HepG2 (cell line): ENCODE data around the gene METTL22. TPM values are rescaled to one million over a fixed set of nuclear protein-coding genes. Genes with fewer than 3 reads are reported as not detected.

Source experiments
- AHR ChIP-seq: IDR thresholded peaks from 2 replicates; pipeline ENCODE4 v1.6.1; 2018; ENCODE audit warnings: missing genetic modification reagents, missing compliant biosample characterization
- DMAP1 ChIP-seq: IDR thresholded peaks from 2 replicates; pipeline ENCODE4 v1.6.1; 2016
- GABPA ChIP-seq, 2 experiments: IDR thresholded peaks; 2 replicates each; pipeline ENCODE4 v1.6.1; 2011 to 2016; ENCODE audit warnings: low read depth in 2 of 2, low read length in 1 of 2, missing biosample characterization in 1 of 2, missing genetic modification characterization in 1 of 2
- HINFP ChIP-seq: sonication (generic); formaldehyde crosslinking; IDR thresholded peaks from 2 replicates; pipeline ENCODE4 v1.4.0; 2020; ENCODE audit warnings: low read depth, mild to moderate bottlenecking, missing genetic modification reagents
- KDM4B ChIP-seq: sonication (generic); formaldehyde crosslinking; IDR thresholded peaks from 2 replicates; pipeline ENCODE4 v1.4.0; 2020; ENCODE audit warnings: missing genetic modification reagents
- MTF2 ChIP-seq: sonication (generic); formaldehyde crosslinking; IDR thresholded peaks from 2 replicates; pipeline ENCODE4 v1.5.0; 2020; ENCODE audit warnings: missing genetic modification reagents, borderline replicate concordance
- PLRG1 ChIP-seq: fragments of 450-650 bp; conservative IDR thresholded peaks from 2 replicates; pipeline ENCODE4 v1.6.1; 2016
- POLR2A ChIP-seq, 2 experiments: IDR thresholded peaks; 2 replicates each; pipeline ENCODE4 v1.6.1; 2011; ENCODE audit warnings: low read depth in 2 of 2, low read length in 2 of 2, mild to moderate bottlenecking in 1 of 2, moderate library complexity in 1 of 2; ENCODE audit not compliant: insufficient read depth in 1 of 2
- SNAPC4 ChIP-seq: sonication (generic); formaldehyde crosslinking; IDR thresholded peaks from 2 replicates; pipeline ENCODE4 v1.4.0; 2020; ENCODE audit warnings: mild to moderate bottlenecking, missing genetic modification reagents
- TBL1XR1 ChIP-seq: fragments of 150-350 bp; IDR thresholded peaks from 2 replicates; pipeline ENCODE4 v1.6.1; 2014; ENCODE audit warnings: borderline replicate concordance, low read length; ENCODE audit not compliant: partially characterized antibody
- ZHX1 ChIP-seq: sonication (generic); formaldehyde crosslinking; IDR thresholded peaks from 2 replicates; pipeline ENCODE4 v1.8.1; 2022; ENCODE audit warnings: low read depth, mild to moderate bottlenecking, missing genetic modification reagents
- ZNF260 ChIP-seq: sonication (generic); formaldehyde crosslinking; IDR thresholded peaks from 2 replicates; pipeline ENCODE4 v1.4.0; 2020; ENCODE audit warnings: missing genetic modification reagents, low read depth, mild to moderate bottlenecking, borderline replicate concordance
- ZNF556 ChIP-seq: sonication (generic); formaldehyde crosslinking; IDR thresholded peaks from 2 replicates; pipeline ENCODE4 v1.4.0; 2020; ENCODE audit warnings: mild to moderate bottlenecking, missing genetic modification reagents, borderline replicate concordance
- ZNF570 ChIP-seq: sonication (generic); formaldehyde crosslinking; IDR thresholded peaks from 2 replicates; pipeline ENCODE4 v1.4.0; 2020; ENCODE audit warnings: mild to moderate bottlenecking, missing genetic modification reagents, borderline replicate concordance
- ZNF619 ChIP-seq: sonication (generic); formaldehyde crosslinking; IDR thresholded peaks from 2 replicates; pipeline ENCODE4 v1.4.0; 2020; ENCODE audit warnings: mild to moderate bottlenecking, missing genetic modification reagents
- ZNF639 ChIP-seq: conservative IDR thresholded peaks from 2 replicates; pipeline ENCODE4 v1.6.1; 2018; ENCODE audit warnings: missing genetic modification reagents
- ZNF670 ChIP-seq: sonication (generic); formaldehyde crosslinking; IDR thresholded peaks from 2 replicates; pipeline ENCODE4 v1.8.0; 2022; ENCODE audit warnings: mild to moderate bottlenecking, missing genetic modification reagents, borderline replicate concordance
- polyA plus RNA-seq, 8 experiments: library from polyadenylated mRNA; depleted of rRNA in 3 of 8; stranded (reverse) in 7 of 8; unstranded in 1 of 8; fragments of >200 nt; fragmentation: Illumina TruSeq in 4 of 8; extraction: Trizol in 4 of 8; gene quantifications; 2 replicates each; pipeline versions ENCODE4 v1.2.1 to v1.2.3, GENCODE V29; 2011 to 2016; ENCODE audit warnings: low read depth in 4 of 8, missing spikeins in 1 of 8, mixed read lengths in 1 of 8; ENCODE audit not compliant: insufficient read depth in 1 of 8
- total RNA-seq, 5 experiments: library from RNA; depleted of rRNA; stranded (reverse); fragments of >200 nt; fragmentation: Illumina TruSeq; extraction: Trizol; gene quantifications; 2 replicates each; pipeline ENCODE4 v1.2.3, GENCODE V29; 2016; ENCODE audit warnings: low read depth in 1 of 5

The METTL22 gene
- total and polyA plus RNA-seq, 2 of the 13 experiments (the other 11 are each of a cell fraction or from before 2014, with no cell fraction given), result 36.2 to 94.8 TPM

GRCh38 chr16:8673611-8674412 lies 52.3 kb downstream of the METTL22 start (continued):
- peak; percentile 39; the same call in 1 of the 2 replicates for TF ChIP-seq AHR (CRISPR knock-in tag)
- TF ChIP-seq MTF2 (CRISPR knock-in tag), result no peak
- peak; percentile 33; the same call in 1 of the 2 replicates for TF ChIP-seq HINFP (CRISPR knock-in tag)
- 0 out of 2 replicates have a peak, but pooled peaks have one; percentile 44 for TF ChIP-seq ZNF556 (CRISPR knock-in tag)
- TF ChIP-seq POLR2A (IDR thresholded peaks at IDR 0.05; ENCODE audit: insufficient read depth in 1 of 2, low read depth in 2 of 2, low read length in 2 of 2), result peak in 1 of 2 experiments; percentile 7; a peak in 2 of 4 replicates
- 0 out of 2 replicates have a peak, but pooled peaks have one; percentile 3 for TF ChIP-seq DMAP1 (CRISPR knock-in tag)
- no peak for TF ChIP-seq ZNF260 (CRISPR knock-in tag)
- peak; percentile 18; the same call in 1 of the 2 replicates for TF ChIP-seq ZHX1
- TF ChIP-seq ZNF619 (CRISPR knock-in tag), result peak; percentile 62; the same call in 1 of the 2 replicates
- no peak for TF ChIP-seq ZNF639 (CRISPR knock-in tag)
- TF ChIP-seq SNAPC4, result peak; percentile 35
- no peak for TF ChIP-seq TBL1XR1
- TF ChIP-seq KDM4B (CRISPR knock-in tag), result no peak
- TF ChIP-seq ZNF670 (CRISPR knock-in tag), result no peak
- TF ChIP-seq ZNF570 (CRISPR knock-in tag), result no peak
- 0 out of 2 replicates have a peak, but pooled peaks have one; percentile 1 for TF ChIP-seq GABPA (IDR thresholded peaks at IDR 0.05; ENCODE audit: low read depth, low read length)
- TF ChIP-seq GABPA (CRISPR knock-in tag; IDR thresholded peaks at IDR 0.05; ENCODE audit: low read depth), result no peak; the same call in 1 of the 2 replicates
- no peak for TF ChIP-seq PLRG1
